Panc1 (cell line): ENCODE measurements around the gene CBFB. TPM values are rescaled to one million over a fixed set of nuclear protein-coding genes. Genes with fewer than 3 reads are reported as not detected.

Source experiments
- ATAC-seq: fragments of 200-7000 bp; cut with Tn5 transposase; 2 replicates; pipeline ENCODE4 v1.9.1; 2020; ENCODE audit warnings: mild to moderate bottlenecking, moderate library complexity
- BruUV-seq: library from RNA; stranded (reverse); fragments of 400-500 nt; replicated peaks from 2 replicates; lab custom pipeline; 2021; lab: Mats Ljungman, UMichigan
- CTCF ChIA-PET: fragments of 300-600 bp; sonication (Branson Sonifier 250); formaldehyde crosslinking; loops from one replicate; lab custom pipeline; 2022; ENCODE audit warnings: antibody characterized with exemption; lab: Charles Lee
- POLR2A ChIA-PET: fragments of 300-600 bp; sonication (Branson Sonifier 250); formaldehyde crosslinking; loops from one replicate; lab custom pipeline; 2022; ENCODE audit warnings: antibody characterized with exemption; lab: Charles Lee
- DNase-seq: peaks from one replicate; pipeline ENCODE4 v3.0.0-alpha.2; 2010; ENCODE audit warnings: low read depth, low spot score
- H3K27ac ChIP-seq: 2 replicates; pipeline ENCODE4 v1.5.1; 2011; ENCODE audit warnings: mild to moderate bottlenecking, low read length, inconsistent platforms
- H3K27me3 ChIP-seq: fragments of 200-500 bp; sonication (Bioruptor generic); 2 replicates; pipeline ENCODE4 v1.6.0; 2014; ENCODE audit warnings: low read length, inconsistent platforms; ENCODE audit not compliant: control insufficient read depth, insufficient read depth
- H3K36me3 ChIP-seq: fragments of 200-500 bp; sonication (Bioruptor generic); 2 replicates; pipeline ENCODE4 v1.5.1; 2014; ENCODE audit warnings: inconsistent platforms, mild to moderate bottlenecking, low read length, moderate library complexity; ENCODE audit not compliant: control insufficient read depth, insufficient read depth
- H3K4me1 ChIP-seq: 2 replicates; pipeline ENCODE4 v1.5.1; 2011; ENCODE audit warnings: inconsistent platforms, mild to moderate bottlenecking, low read length, moderate library complexity; ENCODE audit not compliant: control insufficient read depth, insufficient read depth
- H3K4me3 ChIP-seq, 2 experiments: 2 replicates each; pipeline ENCODE4 v1.5.1; 2011 to 2012; ENCODE audit warnings: low read depth in 2 of 2, low read length in 2 of 2, mild to moderate bottlenecking in 2 of 2, inconsistent platforms in 1 of 2, moderate library complexity in 1 of 2
- H3K9me3 ChIP-seq: fragments of 200-500 bp; sonication (Bioruptor generic); 2 replicates; pipeline ENCODE4 v1.5.1; 2014; ENCODE audit warnings: low read depth, mild to moderate bottlenecking, inconsistent platforms, low read length, moderate library complexity; ENCODE audit not compliant: control insufficient read depth, insufficient read depth
- CTCF ChIP-seq: fragments of 450-650 bp; IDR thresholded peaks from 2 replicates; pipeline ENCODE4 v1.5.1; 2017; ENCODE audit warnings: mild to moderate bottlenecking
- POLR2AphosphoS5 ChIP-seq: IDR thresholded peaks from 2 replicates; pipeline ENCODE4 v1.6.1; 2012; ENCODE audit warnings: mild to moderate bottlenecking, low read depth, low read length, moderate library complexity
- REST ChIP-seq, 2 experiments: IDR thresholded peaks; 2 replicates each; pipeline ENCODE4 v1.6.1; 2011 to 2012; ENCODE audit warnings: low read depth in 2 of 2, control low read depth in 1 of 2, low read length in 1 of 2, mild to moderate bottlenecking in 1 of 2, moderate library complexity in 1 of 2; ENCODE audit not compliant: insufficient read depth in 1 of 2
- SIN3A ChIP-seq: IDR thresholded peaks from 2 replicates; pipeline ENCODE4 v1.6.1; 2012; ENCODE audit warnings: low read depth, mild to moderate bottlenecking, low read length, moderate library complexity, borderline replicate concordance; ENCODE audit not compliant: insufficient read depth
- TCF7L2 ChIP-seq: IDR thresholded peaks from 2 replicates; pipeline ENCODE4 v1.6.1; 2011; ENCODE audit warnings: mild to moderate bottlenecking, low read depth, low read length, inconsistent platforms
- in situ Hi-C: cut with HindIII; loops from 2 replicates; pipeline ENCODE4 v1.10.0; 2016; ENCODE audit warnings: low sequenced_read_pairs, low pct_unique_long_range_greater_than_20kb
- intact Hi-C: fragments of 100-400 bp; cut with micrococcal nuclease; formaldehyde crosslinking; loops from one replicate; pipeline ENCODE4 v1.10.0; 2022; ENCODE audit not compliant: unreplicated experiment
- total RNA-seq: library from RNA; stranded (reverse); gene quantifications from one replicate; pipeline ENCODE4 v1.2.1, GENCODE V29; 2021; ENCODE audit not compliant: unreplicated experiment

Gene CBFB
- total RNA-seq, 1 experiment from 2014 or later = 66.4 TPM

- peak overlapping the region; percentile 45 for H3K4me3 ChIP-seq
- ChIA-PET POLR2A (interaction anchor here (0.5 kb wide), 1 partner anchor 595 kb away, joined by 4 read pairs; no protein-coding TSS in a partner anchor), CTCF (interaction anchor here (0.8 kb wide), 1 partner anchor 13 kb away, joined by 4 read pairs; no protein-coding TSS in a partner anchor)
- intact Hi-C loops (loop anchor here (2.0 to 10.0 kb wide), 2 partner anchors 37 to 141 kb away; partner anchors contain the start of genes B3GNT9, FBXL8 and TRADD), in situ Hi-C loops (no loop called here)
- DNase-seq (no peak), ATAC-seq (peak; percentile 63)
- H3K27ac ChIP-seq = no peak overlapping the region
- no TSS peak for BruUV-seq
- H3K4me1 ChIP-seq = no peaks in the 10 kb centered on the region
- H3K27me3 ChIP-seq = no peaks in the 10 kb centered on the region
- TF ChIP-seq POLR2AphosphoS5 (no peak), CTCF (no peak), TCF7L2 (no peak), SIN3A (no peak), REST (IDR thresholded peaks at IDR 0.05; ENCODE audit: insufficient read depth in 1 of 2, low read depth in 2 of 2, low read length in 1 of 2) (no peak)
- H3K9me3 ChIP-seq = no peaks in the 10 kb centered on the region
- H3K36me3 ChIP-seq = no peaks in the 10 kb centered on the region
Measured at GRCh38 chr16:67013823-67014633, 14.9 kb upstream of the CBFB start.

- CTCF ChIA-PET = no interaction called here
- Histone ChIP-seq H3K4me1 (no peaks in the 10 kb centered on the region), H3K27me3 (no peaks in the 10 kb centered on the region), H3K9me3 (no peaks in the 10 kb centered on the region), H3K27ac (no peak overlapping the region), H3K4me3 (no peak overlapping the region), H3K36me3 (no peaks in the 10 kb centered on the region)
- in situ Hi-C loops (no loop called here), intact Hi-C loops (loop anchor here (2.0 to 10.0 kb wide), 3 partner anchors 38 to 140 kb away; partner anchors contain the start of genes B3GNT9, FBXL8, PHAF1 and TRADD)
- POLR2A ChIA-PET = no interaction called here
- TF ChIP-seq TCF7L2 (no peak), SIN3A (no peak), CTCF (no peak), REST (IDR thresholded peaks at IDR 0.05; ENCODE audit: insufficient read depth in 1 of 2, low read depth in 2 of 2, low read length in 1 of 2) (no peak), POLR2AphosphoS5 (no peak)
- ATAC-seq = peak; percentile 3; the same call in 1 of the 2 replicates
- no peak for DNase-seq
- BruUV-seq = no TSS peak
Measured at GRCh38 chr16:67014634-67015312, 14.2 kb upstream of the CBFB start.
